ENCODE measurements around the gene CYP2U1. TPM values are rescaled to one million over a fixed set of nuclear protein-coding genes. Genes with fewer than 3 reads are reported as not detected.

The CYP2U1 gene
- polyA plus RNA-seq, 10 donors: 4.4 to 6.2 (median 5.4) TPM

GRCh38 chr4:107978716-107979451, 47.5 kb downstream of the CYP2U1 start:
- DNase-seq: no peak

GRCh38 chr4:107987916-107988762, 56.8 kb downstream of the CYP2U1 start:
- DNase-seq: no peak

GRCh38 chr4:107988763-107989035, 57.4 kb downstream of the CYP2U1 start:
- DNase-seq: no peak

GRCh38 chr4:107989162-107989536, 57.8 kb downstream of the CYP2U1 start:
- DNase-seq: no peak

GRCh38 chr4:107989537-107990386, 58.4 kb downstream of the CYP2U1 start, which contains the start of gene HADH:
Gene HADH (plus strand): TSS chr4:107989889. CDS start chr4:107989933, 44 bp downstream.
- peak; percentile 93 to 98 (median 97) for DNase-seq

- DNase-seq: no peak
Measured at GRCh38 chr4:107991945-107992630, 60.7 kb downstream of the CYP2U1 start.

- no peak for DNase-seq
Measured at GRCh38 chr4:107993969-107994368, 62.6 kb downstream of the CYP2U1 start.

- no peak for DNase-seq
Measured at GRCh38 chr4:107994894-107995293, 63.5 kb downstream of the CYP2U1 start.

GRCh38 chr4:107996949-107997788, 65.8 kb downstream of the CYP2U1 start:
- peak; percentile 17 to 41 (median 27) for DNase-seq

GRCh38 chr4:107997794-107998193, 66.4 kb downstream of the CYP2U1 start:
- no peak for DNase-seq

- no peak for DNase-seq
Measured at GRCh38 chr4:107999932-108000539, 68.7 kb downstream of the CYP2U1 start.

- no peak for DNase-seq
Measured at GRCh38 chr4:108001540-108002135, 70.3 kb downstream of the CYP2U1 start.

Other genes starting within 250 kb of the CYP2U1 start
- gene PAPSS1, start 211.3 kb upstream of the CYP2U1 start, polyA plus RNA-seq (ENCODE audit: insufficient read length in 10 of 10): 10 to 100 TPM; 38.9 to 56.6 (median 50.4) TPM
- gene SGMS2, start 106.6 kb upstream of the CYP2U1 start, polyA plus RNA-seq (ENCODE audit: insufficient read length in 10 of 10): 10 to 100 TPM in 2 of 10 donors, 1 to 10 TPM in 8; 8.0 to 10.4 (median 9.4) TPM
- gene HADH, start 58.3 kb downstream of the CYP2U1 start, polyA plus RNA-seq (ENCODE audit: insufficient read length in 10 of 10): 100 to 1,000 TPM in 4 of 10 donors, 10 to 100 TPM in 6; 83.5 to 121 (median 88.0) TPM
- 10 to 100 TPM in 4 of 10 donors, 1 to 10 TPM in 6; 3.7 to 68.0 (median 7.0) TPM for gene LEF1, start 237.4 kb downstream of the CYP2U1 start, polyA plus RNA-seq (ENCODE audit: insufficient read length in 10 of 10)

Data from muscle of back (tissue), 11 donors.